Measurements from ENCODE around the gene MYADML2.

- TF ChIP-seq TAF1 (IDR thresholded peaks at IDR 0.05; ENCODE audit: low read depth) (no peak), YY1 (IDR thresholded peaks at IDR 0.05; ENCODE audit: low read depth) (no peak), RAD21 (IDR thresholded peaks at IDR 0.05; ENCODE audit: low read depth) (no peak), EP300 (IDR thresholded peaks at IDR 0.05; ENCODE audit: borderline replicate concordance) (no peak), REST (IDR thresholded peaks at IDR 0.05; ENCODE audit: low read depth) (no peak), FOXM1 (IDR thresholded peaks at IDR 0.05; ENCODE audit: borderline replicate concordance, low read depth) (no peak), EGR1 (IDR thresholded peaks at IDR 0.05) (no peak), NFIC (IDR thresholded peaks at IDR 0.05) (no peak), CREB1 (IDR thresholded peaks at IDR 0.05; ENCODE audit: low read depth) (no peak), TCF12 (IDR thresholded peaks at IDR 0.05; ENCODE audit: low read depth) (no peak)
These were observed 10.8 kb upstream of the MYADML2 start for GRCh38 chr17:81957691-81958432.
